MCF 10A (cell line): Measurements from ENCODE around the gene C3orf70. TPM values are rescaled to one million over a fixed set of nuclear protein-coding genes. Genes with fewer than 3 reads are reported as not detected.
"Not testable (repeated sequence)": the region's sequence is repeated elsewhere in the genome, so short reads cannot be mapped to it uniquely, and the experiment has no call there.

Source experiments
- BruUV-seq: library from RNA; stranded (reverse); fragments of 400-500 nt; replicated peaks from 2 replicates; lab custom pipeline; 2021; lab: Mats Ljungman, UMichigan
- CTCF ChIA-PET: fragments of 300-600 bp; sonication (Branson Sonifier 250); formaldehyde crosslinking; extraction: SDS; loops from one replicate; lab custom pipeline; 2021; ENCODE audit warnings: antibody characterized with exemption, inconsistent platforms; lab: Yijun Ruan, JAX
- POLR2A ChIA-PET: fragments of 300-600, 350-650 bp; sonication (Branson Sonifier 250); formaldehyde crosslinking; extraction: SDS; loops from one replicate; lab custom pipeline; 2020; ENCODE audit warnings: antibody characterized with exemption, inconsistent platforms; lab: Yijun Ruan, JAX
- DNase-seq: peaks from one replicate; pipeline ENCODE4 v3.0.0-alpha.2; 2018; ENCODE audit not compliant: unreplicated experiment
- H3K27ac Mint-ChIP-seq: one replicate; pipeline ENCODE4 v1.8.0; 2022; ENCODE audit warnings: mild to moderate bottlenecking, low read depth, mixed read lengths; ENCODE audit not compliant: unreplicated experiment
- H3K27me3 Mint-ChIP-seq: one replicate; pipeline ENCODE4 v1.8.0; 2022; ENCODE audit warnings: mixed read lengths; ENCODE audit not compliant: insufficient read depth, unreplicated experiment
- H3K36me3 Mint-ChIP-seq: one replicate; pipeline ENCODE4 v1.8.0; 2022; ENCODE audit warnings: mild to moderate bottlenecking, moderate library complexity, mixed read lengths; ENCODE audit not compliant: insufficient read depth, unreplicated experiment
- H3K4me1 Mint-ChIP-seq: one replicate; pipeline ENCODE4 v1.8.0; 2022; ENCODE audit warnings: mixed read lengths; ENCODE audit not compliant: insufficient read depth, unreplicated experiment
- H3K4me3 Mint-ChIP-seq: one replicate; pipeline ENCODE4 v1.8.0; 2022; ENCODE audit warnings: mild to moderate bottlenecking, moderate library complexity, mixed read lengths; ENCODE audit not compliant: unreplicated experiment
- H3K9me3 Mint-ChIP-seq: one replicate; pipeline ENCODE4 v1.8.0; 2022; ENCODE audit warnings: mixed read lengths; ENCODE audit not compliant: unreplicated experiment
- CTCF ChIP-seq: fragments of 200-600 bp; IDR thresholded peaks from one replicate; pipeline ENCODE4 v1.8.0; 2022; ENCODE audit warnings: antibody characterized with exemption, mild to moderate bottlenecking; ENCODE audit not compliant: unreplicated experiment
- intact Hi-C: fragments of 100-400 bp; cut with micrococcal nuclease; formaldehyde crosslinking; loops from 2 replicates; pipeline ENCODE4 v1.14.1; 2022
- total RNA-seq: library from RNA; stranded (reverse); gene quantifications from 2 replicates; pipeline ENCODE4 v1.2.3, GENCODE V29; 2022

The C3orf70 gene
- total RNA-seq, 1 experiment from 2014 or later = not detected

DNA sequence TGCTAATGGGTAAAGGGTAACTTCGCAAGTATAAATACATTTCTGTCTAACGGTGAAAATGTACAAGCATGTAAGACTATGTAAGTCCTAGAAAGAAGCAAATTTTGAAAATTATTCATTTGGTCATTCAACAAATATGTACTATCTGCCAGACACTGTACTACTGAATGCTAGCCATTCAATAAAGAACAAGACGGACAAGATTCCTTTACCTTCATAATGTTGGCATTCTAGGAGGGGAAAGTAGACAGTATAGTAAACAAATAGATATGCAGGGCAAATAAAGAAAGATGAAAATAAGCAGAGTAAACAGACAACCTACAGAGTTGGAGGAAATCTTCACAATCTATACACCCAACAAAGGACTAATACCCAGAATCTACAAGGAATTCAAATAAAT, 32.7 kb downstream of the C3orf70 start:
- CTCF ChIA-PET = no interaction called here
- H3K27ac Mint-ChIP-seq = no peak overlapping the region
- no peak for TF ChIP-seq CTCF
- POLR2A ChIA-PET = no interaction called here
- H3K27me3 Mint-ChIP-seq = peaks cover 66% of the 10 kb centered on the region
- DNase-seq = no peak
- no peaks in the 10 kb centered on the region for H3K9me3 Mint-ChIP-seq
- H3K4me3 Mint-ChIP-seq = no peak overlapping the region
- H3K36me3 Mint-ChIP-seq = no peaks in the 10 kb centered on the region
- BruUV-seq = no TSS peak
- no peaks in the 10 kb centered on the region for H3K4me1 Mint-ChIP-seq
- intact Hi-C loops = no loop called here

GRCh38 chr3:185115371-185115770, 37.5 kb downstream of the C3orf70 start:
- Mint-ChIP-seq H3K9me3 (no peaks in the 10 kb centered on the region), H3K4me3 (no peak overlapping the region), H3K27ac (no peak overlapping the region), H3K27me3 (peaks cover 77% of the 10 kb centered on the region), H3K4me1 (no peaks in the 10 kb centered on the region), H3K36me3 (no peaks in the 10 kb centered on the region)
- BruUV-seq = no TSS peak
- intact Hi-C loops = no loop called here
- POLR2A ChIA-PET = interaction anchor here (0.6 kb wide), 1 partner anchor 9 kb away, joined by 3 read pairs; no protein-coding TSS in a partner anchor
- no peak for TF ChIP-seq CTCF
- DNase-seq = no peak
- CTCF ChIA-PET = interaction anchor here (1.0 kb wide), 1 partner anchor 36 kb away, joined by 3 read pairs; no protein-coding TSS in a partner anchor

- Mint-ChIP-seq H3K9me3 (no peaks in the 10 kb centered on the region), H3K27ac (no peak overlapping the region), H3K27me3 (peaks cover 76% of the 10 kb centered on the region), H3K4me1 (no peaks in the 10 kb centered on the region), H3K4me3 (no peak overlapping the region), H3K36me3 (no peaks in the 10 kb centered on the region)
- CTCF ChIA-PET = interaction anchor here (0.6 to 1.0 kb wide), 2 partner anchors 37 to 50 kb away, joined by 3 read pairs; no protein-coding TSS in a partner anchor
- no TSS peak for BruUV-seq
- POLR2A ChIA-PET = interaction anchor here (0.6 to 0.7 kb wide), 2 partner anchors 9 to 71 kb away, joined by 3 read pairs; no protein-coding TSS in a partner anchor
- no peak for DNase-seq
- intact Hi-C loops = no loop called here
- TF ChIP-seq CTCF = no peak
Measured at GRCh38 chr3:185114756-185115155, 38.1 kb downstream of the C3orf70 start.

- Mint-ChIP-seq H3K36me3 (no peaks in the 10 kb centered on the region), H3K4me3 (no peak overlapping the region), H3K4me1 (no peaks in the 10 kb centered on the region), H3K27ac (no peak overlapping the region), H3K27me3 (peaks cover 74% of the 10 kb centered on the region), H3K9me3 (no peaks in the 10 kb centered on the region)
- TF ChIP-seq CTCF = no peak
- CTCF ChIA-PET = no interaction called here
- POLR2A ChIA-PET = no interaction called here
- intact Hi-C loops = no loop called here
- no TSS peak for BruUV-seq
- no peak for DNase-seq
Measured at GRCh38 chr3:185112186-185112585, 40.7 kb downstream of the C3orf70 start.

DNA sequence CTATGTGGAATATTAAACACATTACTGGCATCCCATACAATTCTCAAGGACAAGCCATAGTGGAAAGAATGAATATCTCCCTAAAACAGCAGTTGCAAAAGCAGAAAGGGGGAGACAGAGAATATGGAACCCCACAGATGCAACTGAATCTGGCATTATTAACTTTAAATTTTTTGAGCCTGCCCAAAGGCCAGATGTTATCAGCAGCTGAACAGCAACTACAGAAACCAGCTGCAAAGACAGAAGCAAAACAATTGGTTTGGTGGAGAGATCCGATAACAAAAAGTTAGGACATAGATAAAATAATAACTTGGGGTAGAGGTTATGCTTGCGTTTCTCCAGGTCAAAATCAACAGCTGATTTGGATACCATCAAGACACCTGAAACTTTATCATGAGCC, 43.8 kb downstream of the C3orf70 start:
- DNase-seq, POLR2A ChIA-PET, H3K4me1 Mint-ChIP-seq, intact Hi-C loops, H3K27ac Mint-ChIP-seq, H3K4me3 Mint-ChIP-seq, BruUV-seq, H3K9me3 Mint-ChIP-seq, H3K36me3 Mint-ChIP-seq: not testable (repeated sequence)
- H3K27me3 Mint-ChIP-seq = peaks cover 57% of the 10 kb centered on the region
- CTCF ChIA-PET = interaction anchor here (0.7 kb wide), 1 partner anchor 81 kb away, joined by 3 read pairs; no protein-coding TSS in a partner anchor

DNA sequence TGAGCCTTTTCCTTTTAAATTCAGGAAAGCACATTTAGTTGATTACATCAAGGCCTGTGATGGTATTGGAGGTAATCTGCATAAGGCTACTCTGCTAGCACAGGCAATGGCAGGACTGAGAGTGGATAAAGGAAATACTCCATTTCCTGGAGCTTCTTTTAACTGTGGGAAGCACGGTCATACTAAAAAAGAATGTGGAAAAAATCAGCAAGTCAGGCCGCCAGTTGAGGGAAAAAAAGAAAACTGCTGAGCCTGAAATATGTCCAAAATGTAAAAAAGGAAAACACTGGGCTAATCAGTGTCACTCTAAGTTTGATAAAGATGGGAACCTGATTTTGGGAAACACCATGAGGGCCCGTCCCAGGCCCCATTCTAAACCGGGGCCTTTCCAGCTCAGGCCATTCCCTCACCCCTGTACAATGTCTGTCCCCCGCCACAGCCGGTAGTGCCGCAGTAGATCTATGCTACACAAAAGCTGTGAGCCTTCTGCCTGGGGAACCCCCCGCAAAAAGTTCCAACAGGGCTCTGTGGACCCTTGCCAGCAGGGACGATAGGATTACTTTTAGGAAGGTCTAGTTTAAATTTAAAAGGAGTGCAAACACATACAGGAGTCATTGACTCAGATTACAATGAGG, 46.5 kb downstream of the C3orf70 start:
- H3K4me1 Mint-ChIP-seq, DNase-seq, CTCF ChIA-PET, BruUV-seq, H3K4me3 Mint-ChIP-seq, H3K27ac Mint-ChIP-seq, H3K36me3 Mint-ChIP-seq, intact Hi-C loops: not testable (repeated sequence)
- POLR2A ChIA-PET = interaction anchor here (0.7 kb wide), 2 partner anchors 9 to 56 kb away, joined by 3 read pairs; no protein-coding TSS in a partner anchor
- Mint-ChIP-seq H3K9me3 (peaks cover 10% of the 10 kb centered on the region), H3K27me3 (peaks cover 73% of the 10 kb centered on the region)
